ENCODE data around the gene POLE2. TPM values are rescaled to one million over a fixed set of nuclear protein-coding genes. Genes with fewer than 3 reads are reported as not detected.

POLE2 gene
- total RNA-seq, 2 experiments from 2014 or later, result 28.6 to 30.3 TPM

- H3K27ac ChIP-seq (ENCODE audit: low read depth, low read length, poor library complexity, severe bottlenecking), result peak within 1 kb of the TSS; percentile 94
- H3K4me1 ChIP-seq (ENCODE audit: insufficient read depth, low read length, poor library complexity, severe bottlenecking), result peaks cover 40% of the 10 kb centered on the region
- DNase-seq (ENCODE audit: low spot score), result peak; percentile 88
- ChIA-PET POLR2A (interaction anchor here (0.9 to 3.3 kb wide), 9 partner anchors 9 to 373 kb away, joined by 3 to 28 read pairs (median 6); partner anchors contain the start of genes DNAAF2, MGAT2, RPL36AL and RPS29), CTCF (ENCODE audit: unreplicated experiment) (interaction anchor here (1.5 kb wide), 1 partner anchor 36 kb away, joined by 5 read pairs; no protein-coding TSS in a partner anchor)
- H3K9me2 ChIP-seq (ENCODE audit: insufficient read depth, low read length), result no peaks in the 10 kb centered on the region
- no TSS peak for BruUV-seq (replicated peaks)
- H3K36me3 ChIP-seq (ENCODE audit: insufficient read depth, low read length), result peaks cover 34% of the 10 kb centered on the region
- H3K9me3 ChIP-seq (ENCODE audit: low read length), result no peaks in the 10 kb centered on the region
- H3K4me3 ChIP-seq (ENCODE audit: low read depth, low read length, poor library complexity, severe bottlenecking), result peak within 1 kb of the TSS; percentile 99
- TF ChIP-seq EZH2phosphoT487 (IDR thresholded peaks at IDR 0.05; ENCODE audit: borderline replicate concordance, low read depth, low read length), result no peak
- no peak for TF ChIP-seq CTCF (conservative IDR thresholded peaks at IDR 0.05; ENCODE audit: low read length)
- H3K79me2 ChIP-seq (ENCODE audit: insufficient read depth, low read depth, low read length), result peaks cover 69% of the 10 kb centered on the region
- peak within 1 kb of the TSS; percentile 53; the same call in 1 of the 2 replicates for H2AFZ ChIP-seq (ENCODE audit: low read length)
- H3K4me2 ChIP-seq (ENCODE audit: low read length), result peak within 1 kb of the TSS; percentile 80
- H4K20me1 ChIP-seq (ENCODE audit: insufficient read depth, low read length), result no peaks in the 10 kb centered on the region
- intact Hi-C loops (cut with micrococcal nuclease; ENCODE audit: unreplicated experiment), result loop anchor here (1.0 to 10.0 kb wide), 5 partner anchors 22 to 1226 kb away; partner anchors contain the start of genes KLHDC2, MGAT2 and RPL36AL
Measured at GRCh38 chr14:49598485-49599300, 89.3 kb downstream of the POLE2 start, which contains the start of gene LRR1. TSS of gene LRR1 (plus strand) at chr14:49598940. CDS start at chr14:49599021, 81 bp downstream.

GRCh38 chr14:49598189-49598484, 89.9 kb downstream of the POLE2 start:
- H2AFZ ChIP-seq (ENCODE audit: low read length), result peak overlapping the region; percentile 53; the same call in 1 of the 2 replicates
- H4K20me1 ChIP-seq (ENCODE audit: insufficient read depth, low read length), result no peaks in the 10 kb centered on the region
- H3K79me2 ChIP-seq (ENCODE audit: insufficient read depth, low read depth, low read length), result peaks cover 66% of the 10 kb centered on the region

More at GRCh38 chr14:49598189-49598484, 89.9 kb downstream of the POLE2 start:
- TF ChIP-seq EZH2phosphoT487 (IDR thresholded peaks at IDR 0.05; ENCODE audit: borderline replicate concordance, low read depth, low read length) (no peak), CTCF (conservative IDR thresholded peaks at IDR 0.05; ENCODE audit: low read length) (no peak)
- no peak for DNase-seq (ENCODE audit: low spot score)
- Histone ChIP-seq H3K4me3 (ENCODE audit: low read depth, low read length, poor library complexity, severe bottlenecking) (peak overlapping the region; percentile 99), H3K4me1 (ENCODE audit: insufficient read depth, low read length, poor library complexity, severe bottlenecking) (peaks cover 45% of the 10 kb centered on the region), H3K9me2 (ENCODE audit: insufficient read depth, low read length) (no peaks in the 10 kb centered on the region), H3K27ac (ENCODE audit: low read depth, low read length, poor library complexity, severe bottlenecking) (peak overlapping the region; percentile 94), H3K36me3 (ENCODE audit: insufficient read depth, low read length) (peaks cover 29% of the 10 kb centered on the region), H3K9me3 (ENCODE audit: low read length) (no peaks in the 10 kb centered on the region), H3K4me2 (ENCODE audit: low read length) (peak overlapping the region; percentile 71)
- BruUV-seq (replicated peaks), result no TSS peak
- ChIA-PET POLR2A (interaction anchor here (0.6 to 3.3 kb wide), 4 partner anchors 11 to 755 kb away, joined by 3 to 28 read pairs (median 15); partner anchors contain the start of genes MGAT2, RPL36AL and RPS29), CTCF (ENCODE audit: unreplicated experiment) (no interaction called here)
- intact Hi-C loops (cut with micrococcal nuclease; ENCODE audit: unreplicated experiment), result loop anchor here (5.0 to 10.0 kb wide), 4 partner anchors 169 to 1227 kb away; partner anchors contain the start of gene KLHDC2

Measured in OCI-LY7 (cell line).